HG02571 (cell line): Measurements from ENCODE around the gene PHLPP1.

Source experiments
- ATAC-seq: cut with Tn5 transposase; IDR thresholded peaks from one replicate; pipeline ENCODE4 v1.9.1; 2021; ENCODE audit warnings: mild to moderate bottlenecking, moderate library complexity; ENCODE audit not compliant: unreplicated experiment

PHLPP1 gene

GRCh38 chr18:62999392-62999791 lies 284.1 kb downstream of the PHLPP1 start:
- no peak for ATAC-seq

GRCh38 chr18:62999921-63000320 lies 284.6 kb downstream of the PHLPP1 start:
- no peak for ATAC-seq

GRCh38 chr18:63000839-63001238 lies 285.5 kb downstream of the PHLPP1 start:
- ATAC-seq = no peak

GRCh38 chr18:63001861-63002260 lies 286.5 kb downstream of the PHLPP1 start:
- no peak for ATAC-seq

GRCh38 chr18:63002305-63002704 lies 287.0 kb downstream of the PHLPP1 start:
- no peak for ATAC-seq

- no peak for ATAC-seq
Measured at GRCh38 chr18:63002803-63003445, 287.6 kb downstream of the PHLPP1 start.

- no peak for ATAC-seq
Measured at GRCh38 chr18:63003899-63004298, 288.6 kb downstream of the PHLPP1 start.

- no peak for ATAC-seq
Measured at GRCh38 chr18:63004466-63005089, 289.2 kb downstream of the PHLPP1 start.

- ATAC-seq = no peak
Measured at GRCh38 chr18:63005306-63005705, 290.0 kb downstream of the PHLPP1 start.

- ATAC-seq = no peak
Measured at GRCh38 chr18:63007231-63007630, 291.9 kb downstream of the PHLPP1 start.

GRCh38 chr18:63016270-63016669 lies 300.9 kb downstream of the PHLPP1 start:
- no peak for ATAC-seq

GRCh38 chr18:63017076-63017475 lies 301.7 kb downstream of the PHLPP1 start:
- ATAC-seq = no peak

GRCh38 chr18:63017977-63018376 lies 302.6 kb downstream of the PHLPP1 start:
- no peak for ATAC-seq

- ATAC-seq = no peak
Measured at GRCh38 chr18:63022429-63023022, 307.2 kb downstream of the PHLPP1 start.

- ATAC-seq = no peak
Measured at GRCh38 chr18:63025251-63026090, 310.1 kb downstream of the PHLPP1 start.

- ATAC-seq = no peak
Measured at GRCh38 chr18:63028380-63028779, 313.0 kb downstream of the PHLPP1 start.
